Calu3 (cell line): ENCODE results near the gene SPATS1. TPM values are rescaled to one million over a fixed set of nuclear protein-coding genes. Genes with fewer than 3 reads are reported as not detected.
A peak's percentile ranks its signal among the peaks of the same experiment; 100 is the strongest.

Experiments
- BruUV-seq: library from RNA; stranded (reverse); fragments of 400-500 nt; replicated peaks from 2 replicates; lab custom pipeline; 2021; lab: Mats Ljungman, UMichigan
- CTCF ChIA-PET: fragments of 300-600 bp; sonication (Branson Sonifier 250); formaldehyde crosslinking; loops from one replicate; lab custom pipeline; 2022; ENCODE audit warnings: antibody characterized with exemption; lab: Charles Lee
- DNase-seq: peaks from one replicate; pipeline ENCODE4 v3.0.0; 2022
- H3K27ac Mint-ChIP-seq: one replicate; pipeline ENCODE4 v1.8.0; 2022; ENCODE audit warnings: mixed read lengths; ENCODE audit not compliant: unreplicated experiment
- H3K27me3 Mint-ChIP-seq: one replicate; pipeline ENCODE4 v1.8.0; 2022; ENCODE audit warnings: mixed read lengths; ENCODE audit not compliant: unreplicated experiment
- H3K36me3 Mint-ChIP-seq: one replicate; pipeline ENCODE4 v1.8.0; 2022; ENCODE audit warnings: mild to moderate bottlenecking, moderate library complexity, mixed read lengths; ENCODE audit not compliant: insufficient read depth, unreplicated experiment
- H3K4me1 Mint-ChIP-seq: one replicate; pipeline ENCODE4 v1.8.0; 2022; ENCODE audit warnings: mild to moderate bottlenecking, low read depth, mixed read lengths; ENCODE audit not compliant: unreplicated experiment
- H3K4me3 Mint-ChIP-seq: one replicate; pipeline ENCODE4 v1.8.0; 2022; ENCODE audit warnings: mild to moderate bottlenecking, low read depth, moderate library complexity, mixed read lengths; ENCODE audit not compliant: unreplicated experiment
- H3K9me3 Mint-ChIP-seq: one replicate; pipeline ENCODE4 v1.8.0; 2022; ENCODE audit warnings: low read depth, mixed read lengths; ENCODE audit not compliant: unreplicated experiment
- CTCF ChIP-seq: fragments of 200-600 bp; IDR thresholded peaks from one replicate; pipeline ENCODE4 v1.8.0; 2022; ENCODE audit warnings: antibody characterized with exemption; ENCODE audit not compliant: unreplicated experiment
- intact Hi-C: fragments of 100-400 bp; cut with micrococcal nuclease; formaldehyde crosslinking; loops from one replicate; pipeline ENCODE4 v1.10.0; 2022; ENCODE audit not compliant: unreplicated experiment
- total RNA-seq: library from RNA; stranded (reverse); gene quantifications from 2 replicates; pipeline ENCODE4 v1.2.3, GENCODE V29; 2022

Gene SPATS1
- total RNA-seq, 1 experiment from 2014 or later, result not detected

GRCh38 chr6:44303842-44304241 lies 38.6 kb upstream of the SPATS1 start:
- H3K36me3 Mint-ChIP-seq, result peaks cover 40% of the 10 kb centered on the region
- no peak for TF ChIP-seq CTCF
- intact Hi-C loops, result loop anchor here (2.0 kb wide), 1 partner anchor 35 kb away; no protein-coding TSS in a partner anchor
- no peaks in the 10 kb centered on the region for H3K4me1 Mint-ChIP-seq
- H3K9me3 Mint-ChIP-seq, result no peaks in the 10 kb centered on the region
- no peak overlapping the region for H3K27ac Mint-ChIP-seq
- BruUV-seq, result no TSS peak
- no peak for DNase-seq
- peaks cover 9% of the 10 kb centered on the region for H3K27me3 Mint-ChIP-seq
- no peak overlapping the region for H3K4me3 Mint-ChIP-seq
- CTCF ChIA-PET, result interaction anchor here (1.8 to 3.9 kb wide), 2 partner anchors 9 to 36 kb away, joined by 8 to 25 read pairs; partner anchors contain the start of gene AARS2

DNA sequence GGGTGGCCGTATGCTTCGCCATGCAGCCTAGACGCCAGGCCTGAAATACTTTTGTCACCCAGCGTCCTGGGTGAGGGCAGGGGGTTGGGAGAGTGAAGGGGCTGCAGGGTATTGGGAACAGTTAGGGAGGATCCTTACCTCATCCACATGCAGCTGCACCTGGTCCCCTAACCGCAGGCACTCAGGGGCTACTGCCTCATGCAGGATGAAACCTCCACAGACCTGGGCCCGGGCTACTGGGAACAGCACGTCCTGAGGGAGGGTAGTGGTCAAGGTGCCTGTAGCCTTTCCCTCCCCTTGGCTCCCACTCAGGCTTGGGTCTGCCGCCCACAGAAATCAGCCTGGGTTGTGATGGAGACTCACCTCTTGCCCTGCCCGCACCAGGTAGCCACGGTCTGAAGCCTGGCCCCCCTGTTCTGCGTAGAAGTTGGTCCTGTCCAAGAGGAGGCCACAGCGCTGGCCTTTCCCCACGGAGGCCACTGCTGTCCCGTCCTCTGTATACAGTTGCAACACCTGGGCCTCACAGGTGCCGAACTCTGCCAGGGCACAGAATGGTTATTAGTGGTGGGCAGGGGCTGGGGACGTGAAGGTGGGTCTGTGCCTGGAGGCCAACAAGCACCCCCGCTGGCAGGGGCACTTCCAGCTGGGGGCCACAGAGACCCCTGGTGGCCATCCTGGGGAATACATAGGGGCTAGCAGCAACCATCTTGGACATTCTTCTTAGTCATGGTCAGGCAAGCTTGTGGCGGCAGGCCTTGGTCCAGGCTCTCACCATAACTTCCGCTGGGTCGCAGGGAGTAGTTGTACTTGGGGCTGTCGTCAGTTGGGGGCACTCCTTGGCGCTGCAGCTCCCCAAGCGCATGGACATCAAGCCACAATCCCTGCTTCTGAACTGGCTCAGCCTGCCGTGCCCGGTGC lies 37.9 kb upstream of the SPATS1 start:
- DNase-seq, result peak; percentile 62
- Mint-ChIP-seq H3K36me3 (peaks cover 38% of the 10 kb centered on the region), H3K4me1 (no peaks in the 10 kb centered on the region), H3K4me3 (no peak overlapping the region), H3K27me3 (peaks cover 2% of the 10 kb centered on the region), H3K9me3 (no peaks in the 10 kb centered on the region), H3K27ac (no peak overlapping the region)
- CTCF ChIA-PET, result interaction anchor here (0.8 to 3.9 kb wide), 7 partner anchors 9 to 209 kb away, joined by 3 to 25 read pairs (median 3); partner anchors contain the start of gene AARS2
- BruUV-seq, result no TSS peak
- peak; percentile 88 for TF ChIP-seq CTCF
- intact Hi-C loops, result loop anchor here (2.0 kb wide), 1 partner anchor 36 kb away; no protein-coding TSS in a partner anchor

GRCh38 chr6:44305200-44305725 lies 37.2 kb upstream of the SPATS1 start:
- no peak for TF ChIP-seq CTCF
- Mint-ChIP-seq H3K4me3 (no peak overlapping the region), H3K27ac (no peak overlapping the region), H3K9me3 (no peaks in the 10 kb centered on the region), H3K27me3 (no peaks in the 10 kb centered on the region), H3K4me1 (no peaks in the 10 kb centered on the region), H3K36me3 (peaks cover 42% of the 10 kb centered on the region)
- no TSS peak for BruUV-seq
- CTCF ChIA-PET, result interaction anchor here (0.6 to 3.9 kb wide), 9 partner anchors 8 to 594 kb away, joined by 3 to 25 read pairs (median 3); partner anchors contain the start of gene AARS2
- intact Hi-C loops, result loop anchor here (2.0 kb wide), 1 partner anchor 36 kb away; no protein-coding TSS in a partner anchor
- no peak for DNase-seq

- Mint-ChIP-seq H3K27ac (no peak overlapping the region), H3K27me3 (no peaks in the 10 kb centered on the region), H3K4me1 (peaks cover 2% of the 10 kb centered on the region), H3K36me3 (peaks cover 33% of the 10 kb centered on the region), H3K4me3 (no peak overlapping the region), H3K9me3 (no peaks in the 10 kb centered on the region)
- intact Hi-C loops, result no loop called here
- no peak for TF ChIP-seq CTCF
- CTCF ChIA-PET, result interaction anchor here (0.8 to 3.9 kb wide), 3 partner anchors 39 to 78 kb away, joined by 3 to 25 read pairs (median 3); no protein-coding TSS in a partner anchor
- no TSS peak for BruUV-seq
- DNase-seq, result no peak
These were observed 35.7 kb upstream of the SPATS1 start for GRCh38 chr6:44306710-44307109.
